Peyer's patch (tissue), 4 donors: ENCODE data around the gene CCR6. TPM values are rescaled to one million over a fixed set of nuclear protein-coding genes. Genes with fewer than 3 reads are reported as not detected.
A peak's percentile ranks its signal among the peaks of the same experiment; 100 is the strongest.
"Not testable (repeated sequence)": the region's sequence is repeated elsewhere in the genome, so short reads cannot be mapped to it uniquely, and the experiment has no call there.

Experiments used
- DNase-seq, 3 donors: peaks; one replicate each; pipeline ENCODE4 v3.0.0-alpha.2; 2017 to 2019
- H3K27ac ChIP-seq, 4 donors: fragments of 200-600 bp; sonication (generic); one replicate each; pipeline ENCODE4 v1.5.1; 2016 to 2019
- H3K27me3 ChIP-seq, 2 donors: fragments of 200-600 bp; sonication (generic); one replicate each; pipeline ENCODE4 v1.5.1; 2019
- H3K36me3 ChIP-seq, 3 donors: fragments of 200-600 bp; sonication (generic); one replicate each; pipeline ENCODE4 v1.5.1; 2016 to 2019
- H3K4me1 ChIP-seq, 4 donors: fragments of 200-600 bp; sonication (generic); one replicate each; pipeline ENCODE4 v1.5.1; 2016 to 2019
- H3K4me3 ChIP-seq, 4 donors: fragments of 200-600 bp; sonication (generic); 1 replicate in 3 of 4; 2 replicates in 1 of 4; pipeline ENCODE4 v1.5.1; 2016 to 2019; ENCODE audit warnings: mild to moderate bottlenecking in 1 of 4
- H3K9me3 ChIP-seq, 4 donors: fragments of 200-600 bp; sonication (generic); one replicate each; pipeline ENCODE4 v1.5.1; 2016 to 2019; ENCODE audit warnings: mild to moderate bottlenecking in 1 of 4
- CTCF ChIP-seq, 6 experiments: fragments of 450-650 bp in 4 of 6; fragments of 200-600 bp in 2 of 6; sonication (generic) in 1 of 6; IDR thresholded peaks; one replicate each; pipeline ENCODE4 v1.5.1; 2017 to 2019; ENCODE audit warnings: antibody characterized with exemption in 6 of 6, mild to moderate bottlenecking in 3 of 6, moderate library complexity in 1 of 6
- total RNA-seq, 4 donors: library from RNA; depleted of rRNA; stranded (reverse); fragments of >200 nt; gene quantifications; one replicate each; pipeline ENCODE4 v1.1.0, GENCODE V29; 2016

Gene CCR6
- total RNA-seq, 4 donors from 2014 or later: 0.67 to 5.0 TPM; not detected in 2

GRCh38 chr6:167172011-167172410 lies 49.1 kb downstream of the CCR6 start:
- not testable (repeated sequence) for H3K4me1 ChIP-seq, H3K27ac ChIP-seq, H3K9me3 ChIP-seq, H3K36me3 ChIP-seq, H3K27me3 ChIP-seq, H3K4me3 ChIP-seq, DNase-seq

- H3K4me1 ChIP-seq, H3K4me3 ChIP-seq, H3K27ac ChIP-seq, DNase-seq, H3K27me3 ChIP-seq, H3K9me3 ChIP-seq, H3K36me3 ChIP-seq: not testable (repeated sequence)
These were observed 54.4 kb downstream of the CCR6 start for GRCh38 chr6:167177271-167177670.

- not testable (repeated sequence) for H3K4me1 ChIP-seq, H3K27me3 ChIP-seq, H3K9me3 ChIP-seq, H3K36me3 ChIP-seq, H3K4me3 ChIP-seq, H3K27ac ChIP-seq, DNase-seq
These were observed 56.2 kb downstream of the CCR6 start for GRCh38 chr6:167178896-167179655.

- H3K4me3 ChIP-seq, DNase-seq, H3K9me3 ChIP-seq: not testable (repeated sequence)
These were observed 57.2 kb downstream of the CCR6 start for GRCh38 chr6:167180086-167180485.

GRCh38 chr6:167181351-167181750 lies 58.5 kb downstream of the CCR6 start:
- not testable (repeated sequence) for DNase-seq, H3K27me3 ChIP-seq, H3K4me3 ChIP-seq, H3K9me3 ChIP-seq, H3K36me3 ChIP-seq, H3K4me1 ChIP-seq
- H3K27ac ChIP-seq: peak overlapping the region in 1 of 4 donors; percentile 55

More at GRCh38 chr6:167180086-167180485, 57.2 kb downstream of the CCR6 start:
- not testable (repeated sequence) for H3K27me3 ChIP-seq, H3K27ac ChIP-seq, H3K4me1 ChIP-seq, H3K36me3 ChIP-seq

GRCh38 chr6:167182913-167183314 lies 60.0 kb downstream of the CCR6 start:
- not testable (repeated sequence) for H3K36me3 ChIP-seq, H3K4me3 ChIP-seq, H3K27ac ChIP-seq, H3K4me1 ChIP-seq, H3K27me3 ChIP-seq, H3K9me3 ChIP-seq, DNase-seq
- TF ChIP-seq CTCF (IDR thresholded peaks at IDR 0.05): peak in 3 of 6 experiments; percentile 31 to 47 (median 42)

- H3K36me3 ChIP-seq, DNase-seq, H3K9me3 ChIP-seq, H3K4me1 ChIP-seq, H3K27ac ChIP-seq, H3K4me3 ChIP-seq, H3K27me3 ChIP-seq: not testable (repeated sequence)
These were observed 62.2 kb downstream of the CCR6 start for GRCh38 chr6:167185101-167185500.

GRCh38 chr6:167187275-167187674 lies 64.4 kb downstream of the CCR6 start:
- not testable (repeated sequence) for H3K36me3 ChIP-seq, H3K9me3 ChIP-seq, H3K27me3 ChIP-seq, H3K4me1 ChIP-seq, H3K4me3 ChIP-seq, DNase-seq, H3K27ac ChIP-seq

Other genes with a start within 250 kb of the CCR6 start
- 100 to 1,000 TPM in 1 of 4 donors, 10 to 100 TPM in 3; 65.6 to 169 (median 81.4) TPM for gene RNASET2, start 166.5 kb upstream of the CCR6 start, total RNA-seq
- gene CEP43, start 123.7 kb upstream of the CCR6 start, total RNA-seq: 10 to 100 TPM; 28.2 to 37.1 (median 32.7) TPM
- gene GPR31, start 34.9 kb downstream of the CCR6 start, total RNA-seq: not detected
- gene UNC93A, start 168.2 kb downstream of the CCR6 start, total RNA-seq: 10 to 100 TPM in 3 of 4 donors, not detected in 1; 10.2 to 17.2 (median 11.5) TPM
- gene TTLL2, start 202.0 kb downstream of the CCR6 start, total RNA-seq: not detected